Retinal pigment epithelial cell (primary cell): ENCODE measurements around the gene ORM2.

ENCODE experiments used
- DNase-seq: peaks from one replicate; pipeline ENCODE4 v3.0.0-alpha.2; 2010; ENCODE audit warnings: low read depth
- H3K4me3 ChIP-seq: 2 replicates; pipeline ENCODE4 v1.5.1; 2011; ENCODE audit warnings: mild to moderate bottlenecking, low read length, control low read depth, moderate library complexity
- CTCF ChIP-seq: conservative IDR thresholded peaks from 2 replicates; pipeline ENCODE4 v1.5.1; 2011; ENCODE audit warnings: low read depth, low read length, control low read depth, inconsistent platforms

ORM2 gene

GRCh38 chr9:114284316-114285060 is 45.2 kb upstream of the ORM2 start:
- H3K4me3 ChIP-seq, result no peak overlapping the region
- no peak for DNase-seq
- TF ChIP-seq CTCF, result no peak

GRCh38 chr9:114285166-114285867 is 44.4 kb upstream of the ORM2 start:
- no peak overlapping the region for H3K4me3 ChIP-seq
- TF ChIP-seq CTCF, result peak; percentile 10
- DNase-seq, result peak; percentile 76

DNA sequence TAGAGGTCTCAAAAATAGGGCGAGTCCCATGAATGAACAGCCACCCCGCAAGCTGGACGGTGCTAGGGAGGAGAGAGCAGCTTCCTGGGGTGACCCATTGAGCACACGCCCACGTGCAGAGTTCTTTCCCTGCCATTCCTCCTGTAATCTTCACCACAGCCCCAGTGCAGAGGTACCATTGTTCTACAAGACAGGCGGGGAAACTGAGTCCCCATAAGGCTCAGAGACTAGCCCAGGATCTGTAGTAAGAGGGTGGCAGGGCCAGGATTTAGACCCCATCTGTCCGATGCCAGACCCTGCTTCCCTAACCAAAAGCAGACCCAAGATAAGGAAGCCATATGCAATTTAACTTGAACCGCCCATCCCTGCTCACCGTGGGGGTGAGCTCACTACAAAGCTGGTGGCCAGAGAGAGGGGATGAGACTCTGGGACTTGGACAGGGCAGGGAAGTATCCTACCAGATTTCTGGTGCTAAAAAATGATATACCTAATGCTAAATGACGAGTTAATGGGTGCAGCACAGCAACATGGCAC is 43.5 kb upstream of the ORM2 start:
- TF ChIP-seq CTCF, result no peak
- H3K4me3 ChIP-seq, result no peak overlapping the region
- DNase-seq, result no peak

GRCh38 chr9:114287001-114287762 is 42.5 kb upstream of the ORM2 start:
- no peak for DNase-seq
- H3K4me3 ChIP-seq, result no peak overlapping the region
- no peak for TF ChIP-seq CTCF

DNA sequence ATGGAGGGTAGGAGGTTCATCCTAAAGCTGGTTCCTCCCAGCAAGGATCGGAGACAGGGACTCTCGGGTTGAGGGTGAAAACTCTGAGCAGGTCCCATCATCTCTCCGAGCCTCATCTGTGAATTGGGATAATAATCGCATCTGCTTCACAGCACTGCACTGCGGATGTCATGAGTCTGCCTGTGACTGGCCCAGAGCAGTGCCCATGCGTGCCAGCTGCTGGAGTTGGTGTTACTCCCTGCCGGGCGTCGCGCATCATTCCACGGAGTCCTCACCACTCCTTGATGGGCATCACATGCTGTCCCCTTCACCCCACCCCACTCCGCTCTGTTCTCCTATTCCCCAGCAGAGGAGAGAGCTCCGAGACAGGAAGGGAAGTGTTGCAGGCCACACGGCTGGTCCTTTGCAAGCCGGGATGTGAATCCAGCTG is 41.9 kb upstream of the ORM2 start:
- no peak for DNase-seq
- no peak for TF ChIP-seq CTCF

GRCh38 chr9:114288193-114289091 is 41.2 kb upstream of the ORM2 start:
- H3K4me3 ChIP-seq, result no peak overlapping the region
- peak; percentile 39 for DNase-seq
- peak; percentile 18 for TF ChIP-seq CTCF

More for the DNA sequence above, 41.9 kb upstream of the ORM2 start:
- no peak overlapping the region for H3K4me3 ChIP-seq
